IPS-18a (cell line): ENCODE data around the gene IRGC.

Experiments
- H3K27ac ChIP-seq: one replicate; pipeline ENCODE4 v1.5.1; 2013; ENCODE audit warnings: low read length
- H3K27me3 ChIP-seq: one replicate; pipeline ENCODE4 v1.6.1; 2013; ENCODE audit warnings: mild to moderate bottlenecking, low read length; ENCODE audit not compliant: control insufficient read depth, insufficient read depth
- H3K36me3 ChIP-seq: one replicate; pipeline ENCODE4 v1.6.1; 2013; ENCODE audit warnings: low read depth, low read length; ENCODE audit not compliant: control insufficient read depth
- H3K4me1 ChIP-seq: one replicate; pipeline ENCODE4 v1.6.1; 2013; ENCODE audit warnings: low read depth, low read length; ENCODE audit not compliant: control insufficient read depth
- H3K4me3 ChIP-seq: one replicate; pipeline ENCODE4 v1.5.1; 2013; ENCODE audit warnings: low read length
- H3K9ac ChIP-seq: one replicate; pipeline ENCODE4 v1.6.1; 2013; ENCODE audit warnings: mild to moderate bottlenecking, low read length, moderate library complexity
- H3K9me3 ChIP-seq: one replicate; pipeline ENCODE4 v1.6.1; 2013; ENCODE audit warnings: low read depth, low read length; ENCODE audit not compliant: control insufficient read depth

Gene IRGC

GRCh38 chr19:43711751-43712355 lies 4.0 kb upstream of the IRGC start:
- H3K9ac ChIP-seq, result no peak overlapping the region
- no peak overlapping the region for H3K27ac ChIP-seq
- H3K9me3 ChIP-seq, result no peaks in the 10 kb centered on the region
- H3K4me1 ChIP-seq, result no peaks in the 10 kb centered on the region
- no peak overlapping the region for H3K4me3 ChIP-seq
- no peaks in the 10 kb centered on the region for H3K36me3 ChIP-seq
- H3K27me3 ChIP-seq, result no peaks in the 10 kb centered on the region

GRCh38 chr19:43713208-43713607 lies 2.7 kb upstream of the IRGC start:
- Histone ChIP-seq H3K27me3 (no peaks in the 10 kb centered on the region), H3K36me3 (no peaks in the 10 kb centered on the region), H3K9ac (no peak overlapping the region), H3K4me1 (no peaks in the 10 kb centered on the region), H3K9me3 (no peaks in the 10 kb centered on the region), H3K4me3 (no peak overlapping the region), H3K27ac (no peak overlapping the region)

GRCh38 chr19:43718627-43719377 lies 2.9 kb downstream of the IRGC start:
- Histone ChIP-seq H3K27ac (no peak overlapping the region), H3K27me3 (no peaks in the 10 kb centered on the region), H3K36me3 (no peaks in the 10 kb centered on the region), H3K4me1 (no peaks in the 10 kb centered on the region), H3K4me3 (no peak overlapping the region), H3K9me3 (no peaks in the 10 kb centered on the region), H3K9ac (no peak overlapping the region)

- Histone ChIP-seq H3K9me3 (no peaks in the 10 kb centered on the region), H3K9ac (no peak overlapping the region), H3K36me3 (no peaks in the 10 kb centered on the region), H3K4me3 (no peak overlapping the region), H3K4me1 (no peaks in the 10 kb centered on the region), H3K27me3 (no peaks in the 10 kb centered on the region), H3K27ac (no peak overlapping the region)
These were observed 3.5 kb downstream of the IRGC start for GRCh38 chr19:43719378-43719868.

GRCh38 chr19:43719918-43720317 lies 4.0 kb downstream of the IRGC start:
- Histone ChIP-seq H3K27ac (no peak overlapping the region), H3K4me3 (no peak overlapping the region), H3K9me3 (no peaks in the 10 kb centered on the region)

GRCh38 chr19:43720936-43721335 lies 5.1 kb downstream of the IRGC start:
- Histone ChIP-seq H3K9me3 (no peaks in the 10 kb centered on the region), H3K36me3 (no peaks in the 10 kb centered on the region), H3K27ac (no peak overlapping the region), H3K4me1 (no peaks in the 10 kb centered on the region), H3K9ac (no peak overlapping the region), H3K27me3 (no peaks in the 10 kb centered on the region), H3K4me3 (no peak overlapping the region)

More at GRCh38 chr19:43719918-43720317, 4.0 kb downstream of the IRGC start:
- Histone ChIP-seq H3K27me3 (no peaks in the 10 kb centered on the region), H3K4me1 (no peaks in the 10 kb centered on the region), H3K9ac (no peak overlapping the region), H3K36me3 (no peaks in the 10 kb centered on the region)

- H3K9me3 ChIP-seq, result no peaks in the 10 kb centered on the region
- no peak overlapping the region for H3K9ac ChIP-seq
- no peak overlapping the region for H3K4me3 ChIP-seq
- no peak overlapping the region for H3K27ac ChIP-seq
- H3K36me3 ChIP-seq, result no peaks in the 10 kb centered on the region
- H3K27me3 ChIP-seq, result no peaks in the 10 kb centered on the region
- H3K4me1 ChIP-seq, result no peaks in the 10 kb centered on the region
These were observed 5.7 kb downstream of the IRGC start for GRCh38 chr19:43721469-43722048.

- no peak overlapping the region for H3K27ac ChIP-seq
- H3K4me1 ChIP-seq, result no peaks in the 10 kb centered on the region
- no peak overlapping the region for H3K4me3 ChIP-seq
- peaks cover under 1% of the 10 kb centered on the region for H3K36me3 ChIP-seq
- H3K9me3 ChIP-seq, result no peaks in the 10 kb centered on the region
- no peak overlapping the region for H3K9ac ChIP-seq
- H3K27me3 ChIP-seq, result no peaks in the 10 kb centered on the region
These were observed 7.7 kb downstream of the IRGC start for GRCh38 chr19:43723588-43723987.

GRCh38 chr19:43724896-43725295 lies 9.0 kb downstream of the IRGC start:
- H3K4me1 ChIP-seq, result no peaks in the 10 kb centered on the region
- H3K4me3 ChIP-seq, result no peak overlapping the region
- H3K27me3 ChIP-seq, result no peaks in the 10 kb centered on the region
- H3K36me3 ChIP-seq, result peaks cover 7% of the 10 kb centered on the region
- no peaks in the 10 kb centered on the region for H3K9me3 ChIP-seq
- no peak overlapping the region for H3K27ac ChIP-seq
- no peak overlapping the region for H3K9ac ChIP-seq

- H3K9me3 ChIP-seq, result no peaks in the 10 kb centered on the region
- no peaks in the 10 kb centered on the region for H3K27me3 ChIP-seq
- H3K36me3 ChIP-seq, result peaks cover 7% of the 10 kb centered on the region
- H3K9ac ChIP-seq, result no peak overlapping the region
- H3K27ac ChIP-seq, result no peak overlapping the region
- no peak overlapping the region for H3K4me3 ChIP-seq
- no peaks in the 10 kb centered on the region for H3K4me1 ChIP-seq
These were observed 9.6 kb downstream of the IRGC start for GRCh38 chr19:43725468-43725867.

- H3K9me3 ChIP-seq, result no peaks in the 10 kb centered on the region
- H3K9ac ChIP-seq, result no peak overlapping the region
- no peak overlapping the region for H3K27ac ChIP-seq
- H3K4me1 ChIP-seq, result no peaks in the 10 kb centered on the region
- H3K4me3 ChIP-seq, result no peak overlapping the region
- peaks cover 16% of the 10 kb centered on the region for H3K36me3 ChIP-seq
- no peaks in the 10 kb centered on the region for H3K27me3 ChIP-seq
These were observed 11.1 kb downstream of the IRGC start for GRCh38 chr19:43726736-43727592.
